Adipocyte (in vitro differentiated cells): Measurements from ENCODE around the gene TMEM33.

Experiments
- DNase-seq: peaks from one replicate; pipeline ENCODE4 v3.0.0-alpha.2; 2015; ENCODE audit warnings: low read depth
- H3K27me3 ChIP-seq: replicated peaks from 2 replicates; pipeline ENCODE4 v1.7.0; 2013; ENCODE audit warnings: mild to moderate bottlenecking, low read length, moderate library complexity; ENCODE audit not compliant: control insufficient read depth, insufficient read depth
- H3K36me3 ChIP-seq: 2 replicates; pipeline ENCODE4 v1.7.0; 2013; ENCODE audit warnings: low read length, mild to moderate bottlenecking, moderate library complexity; ENCODE audit not compliant: control insufficient read depth, insufficient read depth, severe bottlenecking
- H3K4me1 ChIP-seq: 2 replicates; pipeline ENCODE4 v1.7.0; 2013; ENCODE audit warnings: mild to moderate bottlenecking, low read length, moderate library complexity; ENCODE audit not compliant: control insufficient read depth, insufficient read depth
- H3K4me3 ChIP-seq: 2 replicates; pipeline ENCODE4 v1.7.0; 2013; ENCODE audit warnings: mild to moderate bottlenecking, low read length, moderate library complexity
- H3K9ac ChIP-seq: 2 replicates; pipeline ENCODE4 v1.7.0; 2013; ENCODE audit warnings: mild to moderate bottlenecking, low read length, moderate library complexity
- H3K9me3 ChIP-seq: 2 replicates; pipeline ENCODE4 v1.7.0; 2013; ENCODE audit warnings: mild to moderate bottlenecking, low read length, moderate library complexity; ENCODE audit not compliant: control insufficient read depth

Gene TMEM33

GRCh38 chr4:41940834-41941233 is 5.6 kb downstream of the TMEM33 start:
- H3K9me3 ChIP-seq = no peaks in the 10 kb centered on the region
- no peaks in the 10 kb centered on the region for H3K27me3 ChIP-seq
- DNase-seq = no peak
- H3K4me1 ChIP-seq = peaks cover 37% of the 10 kb centered on the region
- H3K36me3 ChIP-seq = peaks cover 40% of the 10 kb centered on the region
- no peak overlapping the region for H3K4me3 ChIP-seq
- H3K9ac ChIP-seq = no peak overlapping the region

- H3K27me3 ChIP-seq = no peaks in the 10 kb centered on the region
- peaks cover 62% of the 10 kb centered on the region for H3K36me3 ChIP-seq
Observed at GRCh38 chr4:41943506-41943905, 8.3 kb downstream of the TMEM33 start.

GRCh38 chr4:41944089-41944488 is 8.9 kb downstream of the TMEM33 start:
- H3K4me3 ChIP-seq = no peak overlapping the region
- no peak overlapping the region for H3K9ac ChIP-seq
- peaks cover 6% of the 10 kb centered on the region for H3K4me1 ChIP-seq
- H3K9me3 ChIP-seq = no peaks in the 10 kb centered on the region
- peaks cover 66% of the 10 kb centered on the region for H3K36me3 ChIP-seq
- DNase-seq = no peak
- H3K27me3 ChIP-seq = no peaks in the 10 kb centered on the region

More at GRCh38 chr4:41943506-41943905, 8.3 kb downstream of the TMEM33 start:
- DNase-seq = no peak
- H3K9me3 ChIP-seq = no peaks in the 10 kb centered on the region
- peaks cover 12% of the 10 kb centered on the region for H3K4me1 ChIP-seq
- no peak overlapping the region for H3K9ac ChIP-seq
- no peak overlapping the region for H3K4me3 ChIP-seq

GRCh38 chr4:41949531-41949930 is 14.3 kb downstream of the TMEM33 start:
- Histone ChIP-seq H3K36me3 (peaks cover 90% of the 10 kb centered on the region), H3K4me1 (peaks cover 2% of the 10 kb centered on the region), H3K9me3 (no peaks in the 10 kb centered on the region), H3K9ac (no peak overlapping the region), H3K27me3 (no peaks in the 10 kb centered on the region), H3K4me3 (no peak overlapping the region)
- peak; percentile 9 for DNase-seq

GRCh38 chr4:41957634-41958033 is 22.4 kb downstream of the TMEM33 start:
- peak; percentile 14 for DNase-seq
- no peak overlapping the region for H3K4me3 ChIP-seq
- H3K4me1 ChIP-seq = no peaks in the 10 kb centered on the region
- no peaks in the 10 kb centered on the region for H3K9me3 ChIP-seq
- no peaks in the 10 kb centered on the region for H3K27me3 ChIP-seq
- H3K9ac ChIP-seq = no peak overlapping the region
- peaks cover 34% of the 10 kb centered on the region for H3K36me3 ChIP-seq

- H3K36me3 ChIP-seq = peaks cover 9% of the 10 kb centered on the region
- H3K4me1 ChIP-seq = no peaks in the 10 kb centered on the region
- no peaks in the 10 kb centered on the region for H3K9me3 ChIP-seq
- no peak overlapping the region for H3K9ac ChIP-seq
- DNase-seq = peak; percentile 61
- H3K4me3 ChIP-seq = no peak overlapping the region
- H3K27me3 ChIP-seq = no peaks in the 10 kb centered on the region
Observed at GRCh38 chr4:41963105-41963504, 27.9 kb downstream of the TMEM33 start.

GRCh38 chr4:41964401-41964800 is 29.2 kb downstream of the TMEM33 start:
- H3K9me3 ChIP-seq = no peaks in the 10 kb centered on the region
- no peaks in the 10 kb centered on the region for H3K27me3 ChIP-seq
- H3K4me3 ChIP-seq = no peak overlapping the region
- no peak for DNase-seq
- peaks cover 9% of the 10 kb centered on the region for H3K36me3 ChIP-seq
- no peaks in the 10 kb centered on the region for H3K4me1 ChIP-seq
- no peak overlapping the region for H3K9ac ChIP-seq

GRCh38 chr4:41967392-41967791 is 32.2 kb downstream of the TMEM33 start:
- no peak for DNase-seq
- Histone ChIP-seq H3K36me3 (no peaks in the 10 kb centered on the region), H3K4me1 (no peaks in the 10 kb centered on the region), H3K9me3 (no peaks in the 10 kb centered on the region), H3K27me3 (no peaks in the 10 kb centered on the region), H3K4me3 (no peak overlapping the region), H3K9ac (no peak overlapping the region)

GRCh38 chr4:41969671-41970070 is 34.4 kb downstream of the TMEM33 start:
- no peaks in the 10 kb centered on the region for H3K36me3 ChIP-seq
- no peaks in the 10 kb centered on the region for H3K4me1 ChIP-seq
- H3K9ac ChIP-seq = no peak overlapping the region
- H3K4me3 ChIP-seq = no peak overlapping the region
- H3K27me3 ChIP-seq = no peaks in the 10 kb centered on the region
- no peaks in the 10 kb centered on the region for H3K9me3 ChIP-seq
- DNase-seq = no peak

GRCh38 chr4:41975341-41975740 is 40.1 kb downstream of the TMEM33 start:
- Histone ChIP-seq H3K27me3 (no peaks in the 10 kb centered on the region), H3K9ac (no peak overlapping the region), H3K36me3 (no peaks in the 10 kb centered on the region), H3K9me3 (no peaks in the 10 kb centered on the region), H3K4me3 (no peak overlapping the region), H3K4me1 (no peaks in the 10 kb centered on the region)
- DNase-seq = no peak

- Histone ChIP-seq H3K4me3 (no peak overlapping the region), H3K4me1 (no peaks in the 10 kb centered on the region), H3K9ac (no peak overlapping the region), H3K27me3 (no peaks in the 10 kb centered on the region), H3K9me3 (no peaks in the 10 kb centered on the region), H3K36me3 (no peaks in the 10 kb centered on the region)
- DNase-seq = no peak
Observed at GRCh38 chr4:41976775-41977516, 41.7 kb downstream of the TMEM33 start.

GRCh38 chr4:41977709-41978108 is 42.5 kb downstream of the TMEM33 start:
- Histone ChIP-seq H3K9ac (no peak overlapping the region), H3K4me3 (no peak overlapping the region), H3K4me1 (no peaks in the 10 kb centered on the region), H3K27me3 (no peaks in the 10 kb centered on the region), H3K9me3 (no peaks in the 10 kb centered on the region), H3K36me3 (no peaks in the 10 kb centered on the region)
- no peak for DNase-seq
